ENCODE measurements around the gene HNRNPDL. TPM values are rescaled to one million over a fixed set of nuclear protein-coding genes. Genes with fewer than 3 reads are reported as not detected.
A peak's percentile ranks its signal among the peaks of the same experiment; 100 is the strongest.

The HNRNPDL gene
- total and polyA plus RNA-seq, 2 experiments from 2014 or later: 255 to 299 TPM

DNA sequence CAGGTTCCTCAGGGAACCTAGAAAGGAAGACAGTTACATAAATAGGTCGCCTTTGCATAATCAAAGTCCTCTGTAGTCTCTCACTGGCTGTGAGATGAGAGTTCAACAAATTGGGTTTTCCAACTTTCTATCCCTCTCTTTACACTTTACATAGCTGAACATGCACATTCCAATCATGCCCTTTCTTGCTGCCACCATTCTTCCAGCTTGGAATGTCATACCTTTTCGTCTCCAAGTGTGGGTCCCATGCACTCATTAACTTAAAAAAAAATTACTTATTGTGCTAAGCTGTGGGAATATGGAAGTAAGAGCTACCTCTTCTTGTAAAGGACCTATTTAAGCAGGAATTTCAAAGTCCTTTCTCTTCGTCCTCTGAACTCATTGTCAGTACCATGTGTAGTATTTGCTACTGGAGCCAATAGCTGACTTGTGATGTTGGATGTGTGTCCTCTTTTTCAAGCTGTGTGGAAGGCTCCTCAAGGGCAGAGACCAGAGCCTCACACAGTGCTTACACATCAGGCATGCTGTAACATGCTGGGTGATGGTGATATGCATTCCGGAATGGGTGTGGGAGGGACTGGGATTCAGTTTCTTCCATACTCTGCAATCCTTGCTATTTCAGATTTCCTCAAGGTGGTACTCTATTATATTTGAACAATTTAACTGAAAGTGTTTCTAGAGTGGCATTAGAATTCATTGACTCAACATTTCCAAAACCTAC is 7.2 kb upstream of the HNRNPDL start:
- no peaks in the 10 kb centered on the region for H3K36me3 ChIP-seq
- H3K4me3 ChIP-seq: no peak overlapping the region
- no peak overlapping the region for H3K27ac ChIP-seq
- no peak for TF ChIP-seq CTCF (IDR thresholded peaks at IDR 0.05; ENCODE audit: low read depth, low read length)
- no peaks in the 10 kb centered on the region for H3K9me3 ChIP-seq (ENCODE audit: low read depth)
- no peaks in the 10 kb centered on the region for H3K4me1 ChIP-seq (ENCODE audit: low read depth)
- peak in 1 of 2 donors; percentile 37 for DNase-seq (ENCODE audit: low read depth in 1 of 2, low spot score in 1 of 2)
- no peaks in the 10 kb centered on the region for H3K27me3 ChIP-seq

DNA sequence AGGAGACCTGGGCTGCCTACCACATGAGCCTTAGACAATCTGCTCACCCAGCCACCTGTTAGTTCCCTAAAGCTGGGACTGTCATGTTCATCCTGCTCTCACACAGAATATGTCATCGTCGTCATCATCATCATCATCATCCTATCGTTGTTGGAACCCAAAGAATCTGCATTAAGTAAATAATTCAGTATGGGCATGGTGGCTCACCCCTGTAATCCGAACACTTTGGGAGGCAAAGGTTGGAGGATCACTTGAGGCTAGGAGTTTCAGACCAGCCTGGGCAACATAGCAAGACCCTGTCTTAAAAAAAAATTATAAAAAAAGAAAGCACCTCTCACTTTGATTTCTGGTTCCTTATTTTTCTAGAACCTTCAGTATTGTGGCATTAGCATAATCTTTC is 6.5 kb upstream of the HNRNPDL start:
- no peak overlapping the region for H3K27ac ChIP-seq
- no peak for TF ChIP-seq CTCF (IDR thresholded peaks at IDR 0.05; ENCODE audit: low read depth, low read length)

DNA sequence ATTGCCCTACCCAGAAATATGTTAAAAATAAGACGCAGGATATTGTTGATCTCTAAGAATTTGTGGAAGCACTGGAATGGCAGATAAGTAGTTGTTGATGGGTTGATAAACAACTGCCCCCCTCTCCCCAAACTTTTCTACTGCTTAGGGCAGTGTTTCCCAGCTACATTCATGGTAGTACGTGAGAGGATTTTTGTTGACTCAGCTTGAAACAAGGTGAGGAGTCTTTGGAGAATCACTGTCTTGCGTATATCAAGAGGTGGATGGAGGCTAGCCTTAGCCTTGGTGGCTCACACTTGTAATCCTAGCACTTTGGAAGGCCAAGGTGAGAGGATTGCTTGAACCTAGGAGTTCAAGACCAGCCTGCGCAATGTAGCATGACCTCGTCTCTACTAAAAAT is 5.9 kb upstream of the HNRNPDL start:
- DNase-seq (ENCODE audit: low read depth in 1 of 2, low spot score in 1 of 2): no peak
- no peaks in the 10 kb centered on the region for H3K27me3 ChIP-seq
- H3K27ac ChIP-seq: no peak overlapping the region
- TF ChIP-seq CTCF (IDR thresholded peaks at IDR 0.05; ENCODE audit: low read depth, low read length): no peak
- no peak overlapping the region for H3K4me3 ChIP-seq
- H3K4me1 ChIP-seq (ENCODE audit: low read depth): no peaks in the 10 kb centered on the region
- no peaks in the 10 kb centered on the region for H3K36me3 ChIP-seq
- no peaks in the 10 kb centered on the region for H3K9me3 ChIP-seq (ENCODE audit: low read depth)

More for the DNA sequence above, 6.5 kb upstream of the HNRNPDL start:
- Histone ChIP-seq H3K4me1 (ENCODE audit: low read depth) (no peaks in the 10 kb centered on the region), H3K27me3 (no peaks in the 10 kb centered on the region), H3K36me3 (no peaks in the 10 kb centered on the region), H3K9me3 (ENCODE audit: low read depth) (no peaks in the 10 kb centered on the region), H3K4me3 (no peak overlapping the region)
- no peak for DNase-seq (ENCODE audit: low read depth in 1 of 2, low spot score in 1 of 2)

GRCh38 chr4:82434949-82435348 is 4.7 kb upstream of the HNRNPDL start:
- no peak for DNase-seq (ENCODE audit: low read depth in 1 of 2, low spot score in 1 of 2)
- H3K4me3 ChIP-seq: no peak overlapping the region
- no peaks in the 10 kb centered on the region for H3K27me3 ChIP-seq
- no peak for TF ChIP-seq CTCF (IDR thresholded peaks at IDR 0.05; ENCODE audit: low read depth, low read length)
- no peaks in the 10 kb centered on the region for H3K9me3 ChIP-seq (ENCODE audit: low read depth)
- no peak overlapping the region for H3K27ac ChIP-seq
- no peaks in the 10 kb centered on the region for H3K36me3 ChIP-seq
- no peaks in the 10 kb centered on the region for H3K4me1 ChIP-seq (ENCODE audit: low read depth)

DNA sequence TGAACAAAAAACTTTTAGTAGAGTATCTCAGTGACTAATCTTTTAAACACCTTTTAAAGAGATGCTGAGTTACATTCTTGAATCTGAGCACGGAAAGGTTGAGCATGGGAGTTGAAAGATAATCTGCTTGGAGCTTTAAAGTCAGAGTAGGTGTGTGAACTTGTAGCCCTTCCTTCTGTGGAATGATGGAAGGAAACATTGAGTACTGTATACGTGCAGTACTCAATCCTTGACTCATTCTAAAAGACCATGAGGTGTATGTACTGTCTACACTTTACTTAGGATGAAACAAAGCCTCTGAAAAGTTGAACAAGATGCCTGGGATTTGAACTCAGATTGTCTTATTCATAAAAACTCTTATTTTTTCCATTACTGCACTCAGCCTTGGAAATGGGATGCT is 3.5 kb upstream of the HNRNPDL start:
- no peaks in the 10 kb centered on the region for H3K9me3 ChIP-seq (ENCODE audit: low read depth)
- H3K4me3 ChIP-seq: no peak overlapping the region
- no peaks in the 10 kb centered on the region for H3K36me3 ChIP-seq
- no peak overlapping the region for H3K27ac ChIP-seq
- no peak for TF ChIP-seq CTCF (IDR thresholded peaks at IDR 0.05; ENCODE audit: low read depth, low read length)
- no peaks in the 10 kb centered on the region for H3K27me3 ChIP-seq
- no peaks in the 10 kb centered on the region for H3K4me1 ChIP-seq (ENCODE audit: low read depth)
- no peak for DNase-seq (ENCODE audit: low read depth in 1 of 2, low spot score in 1 of 2)

Data from cardiac muscle cell (in vitro differentiated cells and primary cell).